HG03159 (cell line): ENCODE data around the gene WDR55.
"Not testable (repeated sequence)": the region's sequence is repeated elsewhere in the genome, so short reads cannot be mapped to it uniquely, and the experiment has no call there.

Experiments used
- ATAC-seq: cut with Tn5 transposase; IDR thresholded peaks from one replicate; pipeline ENCODE4 v1.9.1; 2021; ENCODE audit warnings: mild to moderate bottlenecking, moderate library complexity; ENCODE audit not compliant: unreplicated experiment

WDR55 gene

DNA sequence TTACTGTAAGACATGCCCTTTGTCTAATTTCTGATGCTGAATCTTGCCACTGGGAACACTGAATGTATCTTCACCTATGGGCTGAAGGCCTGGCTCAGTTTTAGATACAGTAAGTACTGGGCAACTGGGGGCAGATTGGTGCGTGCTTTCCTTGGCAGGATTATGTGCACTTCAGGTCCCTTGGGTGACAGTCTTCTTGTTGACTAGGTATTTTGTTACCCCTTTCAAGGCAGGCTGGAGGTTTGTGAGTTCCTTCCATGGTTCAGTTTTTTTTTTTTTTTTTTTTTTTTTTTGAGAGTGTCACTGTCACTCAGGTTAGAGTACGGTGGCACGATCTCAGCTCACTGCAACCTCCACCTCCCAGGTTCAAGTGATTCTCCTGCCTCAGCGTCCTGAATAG lies 43.1 kb downstream of the WDR55 start:
- no peak for ATAC-seq

- not testable (repeated sequence) for ATAC-seq
Observed at GRCh38 chr5:140708787-140709186, 44.1 kb downstream of the WDR55 start.

DNA sequence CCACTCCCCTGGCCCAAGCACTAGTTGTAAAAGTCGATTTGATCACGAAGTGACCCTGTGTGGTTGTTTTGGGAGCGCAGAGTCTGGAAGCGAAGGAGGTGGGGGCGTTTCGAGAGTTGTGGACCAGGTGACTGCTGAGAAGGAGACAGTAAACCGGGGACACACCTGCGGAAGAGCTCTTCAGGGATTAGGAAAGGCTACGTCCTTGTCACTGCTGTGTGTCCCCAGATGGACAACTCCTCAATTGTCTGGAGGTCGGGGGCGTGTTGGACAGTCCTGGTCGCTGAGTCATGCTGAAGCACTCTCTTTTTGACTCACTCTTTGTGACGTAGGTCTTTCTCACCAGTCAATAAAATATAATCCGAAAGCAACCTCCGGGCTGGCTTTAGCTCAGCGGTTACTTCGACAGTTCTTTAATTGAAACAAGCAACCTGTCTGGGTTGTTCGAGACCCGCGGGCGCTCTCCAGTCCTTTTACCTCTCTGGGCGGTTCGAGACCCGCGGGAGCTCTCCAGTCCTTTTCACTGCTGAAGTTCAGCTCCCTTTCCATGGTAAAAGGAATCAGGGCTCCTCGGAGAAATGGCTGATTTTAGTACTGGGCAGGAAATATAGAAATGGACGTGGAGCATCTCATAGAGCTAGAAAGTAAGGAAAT lies 46.3 kb downstream of the WDR55 start:
- ATAC-seq = peak; percentile 89

GRCh38 chr5:140711794-140712193 lies 47.1 kb downstream of the WDR55 start:
- ATAC-seq = no peak

DNA sequence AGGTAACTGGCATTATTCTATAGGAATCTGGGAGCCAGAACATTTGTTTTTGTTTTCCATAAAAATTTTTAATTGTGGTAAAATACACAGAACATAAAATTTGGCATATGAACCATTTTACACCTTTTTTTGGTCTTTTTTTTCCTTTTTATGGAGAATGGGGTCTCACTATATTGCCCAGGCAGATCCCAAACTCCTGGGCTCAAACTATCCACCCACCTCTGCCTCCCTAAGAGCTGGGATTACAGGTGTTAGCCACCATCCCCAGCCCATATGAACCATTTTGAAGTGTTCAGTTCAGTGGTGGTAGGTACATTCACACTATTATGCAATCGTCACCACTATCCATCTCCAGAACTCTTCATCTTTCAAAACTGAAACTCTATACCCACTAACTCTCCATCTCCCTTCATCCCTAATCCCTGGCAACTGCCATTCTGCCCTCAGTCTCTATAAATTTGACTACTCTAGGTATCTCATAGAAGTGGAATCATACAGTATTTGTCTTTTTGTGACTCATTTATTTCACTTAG lies 48.9 kb downstream of the WDR55 start:
- no peak for ATAC-seq

DNA sequence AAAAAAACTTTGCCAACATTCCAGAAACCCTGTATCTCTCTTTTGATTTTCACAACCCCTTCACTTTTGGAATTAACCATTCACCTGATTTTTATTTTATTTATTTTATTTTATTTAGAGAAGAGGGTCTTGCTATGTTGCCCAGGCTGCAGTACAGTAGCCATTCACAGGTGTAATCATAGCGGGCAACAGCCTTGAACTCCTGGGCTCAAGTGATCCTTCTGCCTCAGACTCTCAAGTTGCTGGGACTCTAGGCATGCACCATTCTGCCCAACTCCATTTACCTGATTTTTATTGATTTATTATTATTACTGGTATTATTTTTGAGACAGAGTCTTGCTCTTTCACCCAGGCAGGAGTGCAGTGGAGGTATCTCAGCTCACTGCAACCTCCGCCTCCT lies 51.5 kb downstream of the WDR55 start:
- not testable (repeated sequence) for ATAC-seq

- no peak for ATAC-seq
Observed at GRCh38 chr5:140718266-140718592, 53.5 kb downstream of the WDR55 start.

- peak; percentile 11 for ATAC-seq
Observed at GRCh38 chr5:140720738-140721137, 56.0 kb downstream of the WDR55 start.

GRCh38 chr5:140721395-140721794 lies 56.7 kb downstream of the WDR55 start:
- ATAC-seq = not testable (repeated sequence)
